Spleen (tissue), 11 donors: ENCODE measurements around the gene PTPRE. TPM values are rescaled to one million over a fixed set of nuclear protein-coding genes. Genes with fewer than 3 reads are reported as not detected.
A peak's percentile ranks its signal among the peaks of the same experiment; 100 is the strongest.

Experiments used
- DNase-seq: peaks from one replicate; pipeline ENCODE4 v3.0.0-alpha.2; 2020
- H3K27ac ChIP-seq, 8 donors: fragments of 200-600 bp; sonication (generic) in 7 of 8; 1 replicate in 4 of 8; 2 replicates in 4 of 8; pipeline versions ENCODE4 v1.5.0 to v1.8.0; 2016 to 2021; ENCODE audit warnings: inconsistent platforms in 4 of 8, mild to moderate bottlenecking in 4 of 8, moderate library complexity in 1 of 8
- H3K27me3 ChIP-seq, 7 donors: fragments of 200-600 bp; sonication (generic) in 6 of 7; replicated peaks in 1 of 7; 1 replicate in 4 of 7; 2 replicates in 3 of 7; pipeline versions ENCODE4 v1.5.0 to v1.8.0; 2016 to 2021; ENCODE audit warnings: inconsistent platforms in 3 of 7, mild to moderate bottlenecking in 1 of 7
- H3K36me3 ChIP-seq, 6 donors: fragments of 200-600 bp; sonication (generic) in 5 of 6; 1 replicate in 4 of 6; 2 replicates in 2 of 6; pipeline versions ENCODE4 v1.5.0 to v1.8.0; 2016 to 2021; ENCODE audit warnings: inconsistent platforms in 2 of 6
- H3K4me1 ChIP-seq, 6 donors: fragments of 200-600 bp; sonication (generic) in 5 of 6; 1 replicate in 3 of 6; 2 replicates in 3 of 6; pipeline versions ENCODE4 v1.5.0 to v1.8.0; 2016 to 2021; ENCODE audit warnings: inconsistent platforms in 3 of 6
- H3K4me3 ChIP-seq, 8 donors: fragments of 200-600 bp; sonication (generic) in 7 of 8; 1 replicate in 4 of 8; 2 replicates in 4 of 8; pipeline versions ENCODE4 v1.5.0 to v1.8.0; 2016 to 2021; ENCODE audit warnings: inconsistent platforms in 4 of 8, mild to moderate bottlenecking in 4 of 8, moderate library complexity in 2 of 8
- H3K9me3 ChIP-seq, 8 donors: fragments of 200-600 bp; sonication (generic) in 7 of 8; 1 replicate in 4 of 8; 2 replicates in 4 of 8; pipeline versions ENCODE4 v1.5.0 to v1.8.0; 2016 to 2021; ENCODE audit warnings: inconsistent platforms in 4 of 8
- POLR2A ChIP-seq, 3 donors: fragments of 450-650 bp; IDR thresholded peaks; one replicate each; pipeline ENCODE4 v1.5.1; 2017; ENCODE audit warnings: antibody characterized with exemption in 3 of 3, mild to moderate bottlenecking in 1 of 3
- POLR2AphosphoS5 ChIP-seq, 3 donors: sonication (generic); formaldehyde crosslinking; IDR thresholded peaks; one replicate each; pipeline ENCODE4 v1.5.1; 2017; ENCODE audit warnings: antibody characterized with exemption in 3 of 3
- WGBS, 5 donors: extraction: QIAGEN DNeasy Blood & Tissue Kit in 3 of 5; methylation state at CpG; one replicate each; pipeline versions ENCODE4 v1.1.5 to v1.1.7; 2013 to 2018; 5-methylcytosine and 5-hydroxymethylcytosine counted together
- intact Hi-C: fragments of 100-400 bp; cut with DNase I; formaldehyde crosslinking; loops from one replicate; pipeline ENCODE4 v1.15.0; 2023; ENCODE audit warnings: low total_unique reads
- polyA plus RNA-seq, 3 donors: library from polyadenylated mRNA; stranded (reverse); fragments of 200-250 nt; gene quantifications; one replicate each; pipeline ENCODE4 v1.2.1, GENCODE V29; 2013
- total RNA-seq, 7 donors: library from RNA; depleted of rRNA in 3 of 7; stranded (reverse); fragments of >200 nt in 3 of 7; fragmentation: NEBNext Ultra II Directional in 4 of 7; extraction: Animal tissue kit (Norgen Biotek cat#: 25700) in 4 of 7; gene quantifications; one replicate each; pipeline versions ENCODE4 v1.1.0 to v1.2.1, GENCODE V29; 2016 to 2021
- TF ChIP-seq, protein P1 (sequence below), 11 experiments: fragments of 200-600 bp in 7 of 11; fragments of 450-650 bp in 4 of 11; sonication (generic) in 4 of 11; IDR thresholded peaks in 8 of 11; conservative IDR thresholded peaks in 3 of 11; 1 replicate in 7 of 11; 2 replicates in 4 of 11; pipeline versions ENCODE4 v1.4.0 to v1.8.0; 2016 to 2021; ENCODE audit warnings: antibody characterized with exemption in 11 of 11, inconsistent platforms in 4 of 11, mild to moderate bottlenecking in 1 of 11
- donor health status: healthy with polysubstance abuse.
- donor health status: DM: no; HTN: no; CAD: no; lungs with moderate emphysema.
- donor health status: DM: no; HTN: no; CAD: no.
- donor health status: Bipolar disorder and iron deficiency.
- donor health status: healthy.
- donor health status: DM: no; HTN: no; CAD: no.
- donor health status: DM: yes; HTN: yes; CAD: no.

PTPRE gene
- total and polyA plus RNA-seq, 10 donors: 6.2 to 133 (median 70.2) TPM

GRCh38 chr10:128056303-128057050 is 149.6 kb downstream of the PTPRE start:
- 87 to 97% (median 91%) methylated on average over 15 to 17 of the region's 17 CpGs for WGBS, 5 donors
- intact Hi-C loops: no loop called here
- H3K36me3 ChIP-seq: peaks cover 0 to 100% (median 69%) of the 10 kb centered on the region in 6 donors

GRCh38 chr10:128058106-128058749 is 151.3 kb downstream of the PTPRE start:
- H3K9me3 ChIP-seq: no peaks in the 10 kb centered on the region
- DNase-seq: peak; percentile 74
- intact Hi-C loops: no loop called here
- H3K36me3 ChIP-seq: peaks cover 0 to 93% (median 58%) of the 10 kb centered on the region in 6 donors
- peak overlapping the region in 5 of 8 donors; percentile 7 to 95 (median 93) for H3K27ac ChIP-seq
- 87 to 98% (median 94%) methylated on average over 6 to 9 of the region's 9 CpGs for WGBS, 5 donors
- no peaks in the 10 kb centered on the region for H3K27me3 ChIP-seq
- TF ChIP-seq POLR2AphosphoS5 (IDR thresholded peaks at IDR 0.05) (peak in 1 of 3 donors; percentile 27), POLR2A (IDR thresholded peaks at IDR 0.05) (no peak)
- TF ChIP-seq, protein P1, sequence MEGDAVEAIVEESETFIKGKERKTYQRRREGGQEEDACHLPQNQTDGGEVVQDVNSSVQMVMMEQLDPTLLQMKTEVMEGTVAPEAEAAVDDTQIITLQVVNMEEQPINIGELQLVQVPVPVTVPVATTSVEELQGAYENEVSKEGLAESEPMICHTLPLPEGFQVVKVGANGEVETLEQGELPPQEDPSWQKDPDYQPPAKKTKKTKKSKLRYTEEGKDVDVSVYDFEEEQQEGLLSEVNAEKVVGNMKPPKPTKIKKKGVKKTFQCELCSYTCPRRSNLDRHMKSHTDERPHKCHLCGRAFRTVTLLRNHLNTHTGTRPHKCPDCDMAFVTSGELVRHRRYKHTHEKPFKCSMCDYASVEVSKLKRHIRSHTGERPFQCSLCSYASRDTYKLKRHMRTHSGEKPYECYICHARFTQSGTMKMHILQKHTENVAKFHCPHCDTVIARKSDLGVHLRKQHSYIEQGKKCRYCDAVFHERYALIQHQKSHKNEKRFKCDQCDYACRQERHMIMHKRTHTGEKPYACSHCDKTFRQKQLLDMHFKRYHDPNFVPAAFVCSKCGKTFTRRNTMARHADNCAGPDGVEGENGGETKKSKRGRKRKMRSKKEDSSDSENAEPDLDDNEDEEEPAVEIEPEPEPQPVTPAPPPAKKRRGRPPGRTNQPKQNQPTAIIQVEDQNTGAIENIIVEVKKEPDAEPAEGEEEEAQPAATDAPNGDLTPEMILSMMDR (IDR thresholded peaks at IDR 0.05 in 8 of 11, conservative IDR thresholded peaks at IDR 0.05 in 3 of 11): no peak
- H3K4me3 ChIP-seq: no peak overlapping the region
- peaks cover 22 to 97% (median 47%) of the 10 kb centered on the region in 6 donors for H3K4me1 ChIP-seq

More at GRCh38 chr10:128056303-128057050, 149.6 kb downstream of the PTPRE start:
- peak; percentile 72 for DNase-seq
- Histone ChIP-seq H3K9me3 (no peaks in the 10 kb centered on the region), H3K27me3 (no peaks in the 10 kb centered on the region), H3K4me3 (no peak overlapping the region), H3K4me1 (peaks cover 7 to 97% (median 40%) of the 10 kb centered on the region in 6 donors), H3K27ac (peak overlapping the region in 2 of 8 donors; percentile 12 to 42)
- TF ChIP-seq, protein P1 (IDR thresholded peaks at IDR 0.05 in 8 of 11, conservative IDR thresholded peaks at IDR 0.05 in 3 of 11): no peak
- peak in 1 of 3 donors; percentile 53 for TF ChIP-seq POLR2AphosphoS5 (IDR thresholded peaks at IDR 0.05)

- Histone ChIP-seq H3K27ac (peak overlapping the region in 6 of 8 donors; percentile 7 to 95 (median 70)), H3K4me1 (peaks cover 27 to 97% (median 51%) of the 10 kb centered on the region in 6 donors), H3K27me3 (no peaks in the 10 kb centered on the region), H3K4me3 (no peak overlapping the region), H3K9me3 (no peaks in the 10 kb centered on the region), H3K36me3 (peaks cover 0 to 87% (median 55%) of the 10 kb centered on the region in 6 donors)
- peak; percentile 36 for DNase-seq
- TF ChIP-seq, protein P1 (IDR thresholded peaks at IDR 0.05 in 8 of 11, conservative IDR thresholded peaks at IDR 0.05 in 3 of 11): no peak
- intact Hi-C loops: no loop called here
Observed at GRCh38 chr10:128058750-128059134, 151.8 kb downstream of the PTPRE start.
